Limb (tissue), 2 donors: ENCODE results near the gene PDLIM3.

ENCODE experiments used
- DNase-seq, 2 donors: peaks; one replicate each; pipeline ENCODE4 v3.0.0-alpha.2; 2016; ENCODE audit errors: extremely low spot score in 2 of 2

PDLIM3 gene

GRCh38 chr4:185471235-185472102 is 63.8 kb downstream of the PDLIM3 start, which contains the start of gene CCDC110:
TSS of gene CCDC110 (minus strand) at chr4:185471733. CDS start at chr4:185471683, 50 bp downstream.
- DNase-seq: peak; percentile 98 to 99

- peak in 1 of 2 donors; percentile 69 for DNase-seq
Observed at GRCh38 chr4:185470501-185471195, 64.7 kb downstream of the PDLIM3 start.

GRCh38 chr4:185469580-185470154 is 65.6 kb downstream of the PDLIM3 start:
- peak in 1 of 2 donors; percentile 38 for DNase-seq

GRCh38 chr4:185468999-185469398 is 66.3 kb downstream of the PDLIM3 start:
- no peak for DNase-seq

GRCh38 chr4:185467991-185468390 is 67.3 kb downstream of the PDLIM3 start:
- DNase-seq: no peak

- DNase-seq: no peak
Observed at GRCh38 chr4:185467101-185467500, 68.2 kb downstream of the PDLIM3 start.

GRCh38 chr4:185465707-185466106 is 69.6 kb downstream of the PDLIM3 start:
- DNase-seq: no peak

- DNase-seq: no peak
Observed at GRCh38 chr4:185464887-185465286, 70.4 kb downstream of the PDLIM3 start.

GRCh38 chr4:185464183-185464582 is 71.1 kb downstream of the PDLIM3 start:
- DNase-seq: no peak

GRCh38 chr4:185463541-185463940 is 71.8 kb downstream of the PDLIM3 start:
- no peak for DNase-seq

GRCh38 chr4:185461565-185461964 is 73.7 kb downstream of the PDLIM3 start:
- DNase-seq: no peak

GRCh38 chr4:185457136-185457535 is 78.2 kb downstream of the PDLIM3 start:
- DNase-seq: no peak

GRCh38 chr4:185456131-185456530 is 79.2 kb downstream of the PDLIM3 start:
- no peak for DNase-seq
